ENCODE measurements around the gene CASTOR2.
A peak's percentile ranks its signal among the peaks of the same experiment; 100 is the strongest.
"Not testable (repeated sequence)": the region's sequence is repeated elsewhere in the genome, so short reads cannot be mapped to it uniquely, and the experiment has no call there.

Gene CASTOR2

GRCh38 chr7:74964511-74965119 lies at the start of gene CASTOR2:
Gene CASTOR2 (plus strand): TSS chr7:74964705. CDS start chr7:74964986, 281 bp downstream.
- peak; percentile 66 for DNase-seq

GRCh38 chr7:74922321-74922890 lies 42.1 kb upstream of the CASTOR2 start:
- not testable (repeated sequence) for DNase-seq

GRCh38 chr7:74923644-74924043 lies 40.9 kb upstream of the CASTOR2 start:
- not testable (repeated sequence) for DNase-seq

- DNase-seq, result not testable (repeated sequence)
These were observed 37.5 kb upstream of the CASTOR2 start for GRCh38 chr7:74926968-74927367.

- not testable (repeated sequence) for DNase-seq
These were observed 32.8 kb upstream of the CASTOR2 start for GRCh38 chr7:74931563-74932328.

- DNase-seq, result not testable (repeated sequence)
These were observed 25.1 kb upstream of the CASTOR2 start for GRCh38 chr7:74939429-74939828.

- DNase-seq, result not testable (repeated sequence)
These were observed 23.0 kb upstream of the CASTOR2 start for GRCh38 chr7:74941302-74942069.

GRCh38 chr7:74943923-74944322 lies 20.6 kb upstream of the CASTOR2 start:
- not testable (repeated sequence) for DNase-seq

- DNase-seq, result not testable (repeated sequence)
These were observed 16.8 kb upstream of the CASTOR2 start for GRCh38 chr7:74947741-74948140.

- DNase-seq, result not testable (repeated sequence)
These were observed 10.7 kb upstream of the CASTOR2 start for GRCh38 chr7:74953774-74954173.

- DNase-seq, result not testable (repeated sequence)
These were observed 6.2 kb upstream of the CASTOR2 start for GRCh38 chr7:74958328-74958727.

GRCh38 chr7:74963704-74964510 lies 598 bp upstream of the CASTOR2 start:
- not testable (repeated sequence) for DNase-seq

- not testable (repeated sequence) for DNase-seq
These were observed 1.8 kb downstream of the CASTOR2 start for GRCh38 chr7:74966208-74966854.

GRCh38 chr7:74966909-74967308 lies 2.4 kb downstream of the CASTOR2 start:
- not testable (repeated sequence) for DNase-seq

GRCh38 chr7:74971431-74971830 lies 6.9 kb downstream of the CASTOR2 start:
- DNase-seq, result not testable (repeated sequence)

- not testable (repeated sequence) for DNase-seq
These were observed 7.9 kb downstream of the CASTOR2 start for GRCh38 chr7:74972377-74972776.

GRCh38 chr7:74975959-74976358 lies 11.5 kb downstream of the CASTOR2 start:
- DNase-seq, result not testable (repeated sequence)

GRCh38 chr7:74977523-74977922 lies 13.0 kb downstream of the CASTOR2 start:
- DNase-seq, result not testable (repeated sequence)

GRCh38 chr7:74988436-74988835 lies 23.9 kb downstream of the CASTOR2 start:
- DNase-seq, result not testable (repeated sequence)

- no peak for DNase-seq
These were observed 28.6 kb downstream of the CASTOR2 start for GRCh38 chr7:74993121-74993520.

- DNase-seq, result not testable (repeated sequence)
These were observed 30.5 kb downstream of the CASTOR2 start for GRCh38 chr7:74994869-74995543.

All from NCI-H69 (cell line).